Stimulated activated naive CD4-positive, alpha-beta T cell (primary cell): ENCODE data around the gene SLC11A1.

Source experiments
- DNase-seq, 6 experiments: peaks; one replicate each; lab custom pipeline; 2025; lab: John Stamatoyannopoulos, UW

SLC11A1 gene

GRCh38 chr2:218405086-218405745 is 23.1 kb downstream of the SLC11A1 start:
- DNase-seq = no peak

GRCh38 chr2:218405746-218406208 is 23.7 kb downstream of the SLC11A1 start:
- DNase-seq = peak in 1 of 6 experiments; percentile 56

GRCh38 chr2:218406209-218406948 is 24.3 kb downstream of the SLC11A1 start:
- DNase-seq = peak; percentile 78 to 87 (median 84)

GRCh38 chr2:218406949-218407618 is 25.0 kb downstream of the SLC11A1 start:
- peak; percentile 57 to 81 (median 68) for DNase-seq

GRCh38 chr2:218407717-218408116 is 25.6 kb downstream of the SLC11A1 start:
- no peak for DNase-seq

GRCh38 chr2:218418321-218418716 is 36.2 kb downstream of the SLC11A1 start:
- DNase-seq = no peak

- DNase-seq = no peak
Observed at GRCh38 chr2:218418717-218419458, 36.8 kb downstream of the SLC11A1 start, which contains the start of gene VIL1. Gene VIL1, plus strand, starts transcription at chr2:218419123. Its CDS starts 4,656 bp downstream, at chr2:218423779.

GRCh38 chr2:218419630-218420216 is 37.6 kb downstream of the SLC11A1 start:
- DNase-seq = no peak

GRCh38 chr2:218421027-218421426 is 39.0 kb downstream of the SLC11A1 start:
- no peak for DNase-seq

GRCh38 chr2:218422403-218423086 is 40.5 kb downstream of the SLC11A1 start:
- no peak for DNase-seq

- no peak for DNase-seq
Observed at GRCh38 chr2:218423584-218423983, 41.5 kb downstream of the SLC11A1 start.

- no peak for DNase-seq
Observed at GRCh38 chr2:218425531-218425930, 43.5 kb downstream of the SLC11A1 start.

GRCh38 chr2:218427741-218428140 is 45.7 kb downstream of the SLC11A1 start:
- DNase-seq = no peak

- no peak for DNase-seq
Observed at GRCh38 chr2:218428846-218429558, 46.9 kb downstream of the SLC11A1 start.

GRCh38 chr2:218429911-218430692 is 48.0 kb downstream of the SLC11A1 start:
- DNase-seq = no peak

- no peak for DNase-seq
Observed at GRCh38 chr2:218430721-218431120, 48.6 kb downstream of the SLC11A1 start.

- DNase-seq = no peak
Observed at GRCh38 chr2:218431878-218432277, 49.8 kb downstream of the SLC11A1 start.

GRCh38 chr2:218432676-218433365 is 50.7 kb downstream of the SLC11A1 start:
- DNase-seq = no peak

- DNase-seq = no peak
Observed at GRCh38 chr2:218434456-218434855, 52.4 kb downstream of the SLC11A1 start.
